ENCODE data around the gene BAD. TPM values are rescaled to one million over a fixed set of nuclear protein-coding genes. Genes with fewer than 3 reads are reported as not detected.

Gene BAD
- total and polyA plus RNA-seq, 12 donors: 9.5 to 219 (median 101) TPM

GRCh38 chr11:64262271-64263002 lies 22.0 kb downstream of the BAD start:
- no peaks in the 10 kb centered on the region for H3K27me3 ChIP-seq

GRCh38 chr11:64261556-64262080 lies 22.8 kb downstream of the BAD start:
- TF ChIP-seq CTCF (IDR thresholded peaks at IDR 0.05) (no peak), POLR2A (IDR thresholded peaks at IDR 0.05) (no peak)
- H3K4me3 ChIP-seq: no peak overlapping the region
- DNase-seq: peak in 1 of 7 donors; percentile 25
- H3K27ac ChIP-seq: no peak overlapping the region
- H3K36me3 ChIP-seq (replicated peaks in 1 of 2): peaks cover 0 to 98% of the 10 kb centered on the region in 2 donors
- no peaks in the 10 kb centered on the region for H3K27me3 ChIP-seq
- no peaks in the 10 kb centered on the region for H3K9me3 ChIP-seq (replicated peaks in 1 of 3)
- peaks cover 0 to 10% of the 10 kb centered on the region in 2 donors for H3K4me1 ChIP-seq (replicated peaks in 1 of 2)
- intact Hi-C loops (cut with DNase I): no loop called here
- 86 to 95% (median 93%) methylated on average over 11 to 18 of the region's 18 CpGs for WGBS, 4 donors

More at GRCh38 chr11:64262271-64263002, 22.0 kb downstream of the BAD start:
- Histone ChIP-seq H3K36me3 (replicated peaks in 1 of 2) (peaks cover 0 to 90% of the 10 kb centered on the region in 2 donors), H3K4me3 (no peak overlapping the region), H3K27ac (peak overlapping the region in 1 of 5 donors; percentile 38), H3K9me3 (replicated peaks in 1 of 3) (no peaks in the 10 kb centered on the region), H3K4me1 (replicated peaks in 1 of 2) (peaks cover 7 to 17% of the 10 kb centered on the region in 2 donors)
- intact Hi-C loops (cut with DNase I): no loop called here
- DNase-seq: no peak
- TF ChIP-seq CTCF (IDR thresholded peaks at IDR 0.05) (no peak), POLR2A (IDR thresholded peaks at IDR 0.05) (no peak)
- WGBS, 4 donors: 90 to 94% (median 93%) methylated on average over 11 to 42 of the region's 42 CpGs

GRCh38 chr11:64260147-64260708 lies 24.2 kb downstream of the BAD start:
- TF ChIP-seq POLR2A (IDR thresholded peaks at IDR 0.05): no peak
- no peak for TF ChIP-seq CTCF (IDR thresholded peaks at IDR 0.05)
- WGBS, 4 donors: 92 to 96% (median 94%) methylated on average over 6 of the region's 6 CpGs
- DNase-seq: no peak
- Histone ChIP-seq H3K36me3 (replicated peaks in 1 of 2) (peaks cover 0 to 100% of the 10 kb centered on the region in 2 donors), H3K9me3 (replicated peaks in 1 of 3) (no peaks in the 10 kb centered on the region), H3K27ac (no peak overlapping the region), H3K27me3 (no peaks in the 10 kb centered on the region), H3K4me1 (replicated peaks in 1 of 2) (no peaks in the 10 kb centered on the region), H3K4me3 (no peak overlapping the region)
- intact Hi-C loops (cut with DNase I): no loop called here

- Histone ChIP-seq H3K9me3 (replicated peaks in 1 of 3) (no peaks in the 10 kb centered on the region), H3K4me3 (no peak overlapping the region), H3K27ac (no peak overlapping the region), H3K27me3 (no peaks in the 10 kb centered on the region), H3K36me3 (replicated peaks in 1 of 2) (peaks cover 0 to 100% of the 10 kb centered on the region in 2 donors), H3K4me1 (replicated peaks in 1 of 2) (no peaks in the 10 kb centered on the region)
- DNase-seq: peak in 1 of 7 donors; percentile 22
- WGBS, 4 donors: 77 to 86% (median 81%) methylated on average over 4 of the region's 4 CpGs
- intact Hi-C loops (cut with DNase I): no loop called here
- TF ChIP-seq POLR2A (IDR thresholded peaks at IDR 0.05) (no peak), CTCF (IDR thresholded peaks at IDR 0.05) (no peak)
These were observed 24.9 kb downstream of the BAD start for GRCh38 chr11:64259533-64260067.
